ENCODE results near the gene FOXS1. TPM values are rescaled to one million over a fixed set of nuclear protein-coding genes. Genes with fewer than 3 reads are reported as not detected.
A peak's percentile ranks its signal among the peaks of the same experiment; 100 is the strongest.

FOXS1 gene
- total and polyA plus RNA-seq, 2 donors from 2014 or later: 2.1 to 9.8 TPM

- no peak overlapping the region for H3K9ac ChIP-seq (ENCODE audit: low read length in 3 of 3)
Observed at GRCh38 chr20:31827059-31827458, 18.3 kb downstream of the FOXS1 start.

GRCh38 chr20:31826074-31826473 lies 19.3 kb downstream of the FOXS1 start:
- DNase-seq: peak in 1 of 5 donors; percentile 4
- no peaks in the 10 kb centered on the region for H3K27me3 ChIP-seq (ENCODE audit: control insufficient read depth, insufficient read depth, low read length)
- no peaks in the 10 kb centered on the region for H3K9me3 ChIP-seq (ENCODE audit: control insufficient read depth in 2 of 3, insufficient read depth in 1 of 3, low read length in 3 of 3)
- H3K27ac ChIP-seq (ENCODE audit: low read depth in 2 of 2, low read length in 2 of 2): no peak overlapping the region
- no peak overlapping the region for H3K9ac ChIP-seq (ENCODE audit: low read length in 3 of 3)
- H3K4me3 ChIP-seq (ENCODE audit: low read length in 3 of 3): no peak overlapping the region
- no peak for TF ChIP-seq CTCF (IDR thresholded peaks at IDR 0.05; ENCODE audit: borderline replicate concordance, extremely low read depth, insufficient read depth)
- FAIRE-seq: no peak
- intact Hi-C loops (cut with DNase I): loop anchor here (10.0 kb wide), 1 partner anchor 129 kb away; the partner anchor contains the start of gene PDRG1
- peaks cover 0 to 3% (median 2%) of the 10 kb centered on the region in 3 donors for H3K4me1 ChIP-seq (ENCODE audit: control insufficient read depth in 2 of 3, insufficient read depth in 2 of 3, low read depth in 1 of 3, low read length in 3 of 3)
- no peaks in the 10 kb centered on the region for H3K36me3 ChIP-seq (ENCODE audit: control insufficient read depth in 2 of 3, insufficient read depth in 3 of 3, low read length in 3 of 3)

More at GRCh38 chr20:31827059-31827458, 18.3 kb downstream of the FOXS1 start:
- no peak for TF ChIP-seq CTCF (IDR thresholded peaks at IDR 0.05; ENCODE audit: borderline replicate concordance, extremely low read depth, insufficient read depth)
- FAIRE-seq (no peak), DNase-seq (no peak)
- intact Hi-C loops (cut with DNase I): loop anchor here (10.0 kb wide), 1 partner anchor 128 kb away; the partner anchor contains the start of gene PDRG1
- Histone ChIP-seq H3K4me1 (ENCODE audit: control insufficient read depth in 2 of 3, insufficient read depth in 2 of 3, low read depth in 1 of 3, low read length in 3 of 3) (peaks cover 0 to 3% (median 2%) of the 10 kb centered on the region in 3 donors), H3K27ac (ENCODE audit: low read depth in 2 of 2, low read length in 2 of 2) (no peak overlapping the region), H3K36me3 (ENCODE audit: control insufficient read depth in 2 of 3, insufficient read depth in 3 of 3, low read length in 3 of 3) (no peaks in the 10 kb centered on the region), H3K27me3 (ENCODE audit: control insufficient read depth, insufficient read depth, low read length) (no peaks in the 10 kb centered on the region), H3K4me3 (ENCODE audit: low read length in 3 of 3) (no peak overlapping the region), H3K9me3 (ENCODE audit: control insufficient read depth in 2 of 3, insufficient read depth in 1 of 3, low read length in 3 of 3) (no peaks in the 10 kb centered on the region)

- peaks cover 0 to 3% (median 2%) of the 10 kb centered on the region in 3 donors for H3K4me1 ChIP-seq (ENCODE audit: control insufficient read depth in 2 of 3, insufficient read depth in 2 of 3, low read depth in 1 of 3, low read length in 3 of 3)
- no peak for TF ChIP-seq CTCF (IDR thresholded peaks at IDR 0.05; ENCODE audit: borderline replicate concordance, extremely low read depth, insufficient read depth)
- FAIRE-seq: no peak
Observed at GRCh38 chr20:31824554-31825313, 20.7 kb downstream of the FOXS1 start.

More at GRCh38 chr20:31824554-31825313, 20.7 kb downstream of the FOXS1 start:
- Histone ChIP-seq H3K9me3 (ENCODE audit: control insufficient read depth in 2 of 3, insufficient read depth in 1 of 3, low read length in 3 of 3) (no peaks in the 10 kb centered on the region), H3K36me3 (ENCODE audit: control insufficient read depth in 2 of 3, insufficient read depth in 3 of 3, low read length in 3 of 3) (no peaks in the 10 kb centered on the region), H3K4me3 (ENCODE audit: low read length in 3 of 3) (no peak overlapping the region), H3K9ac (ENCODE audit: low read length in 3 of 3) (no peak overlapping the region), H3K27ac (ENCODE audit: low read depth in 2 of 2, low read length in 2 of 2) (no peak overlapping the region), H3K27me3 (ENCODE audit: control insufficient read depth, insufficient read depth, low read length) (no peaks in the 10 kb centered on the region)
- intact Hi-C loops (cut with DNase I): loop anchor here (10.0 kb wide), 1 partner anchor 130 kb away; the partner anchor contains the start of gene PDRG1
- peak in 1 of 5 donors; percentile 41 for DNase-seq
